KOPT-K1 (cell line): Measurements from ENCODE around the gene ECM1.

ENCODE experiments used
- H3K27ac ChIP-seq: fragments of 200-600 bp; sonication (generic); 2 replicates; pipeline ENCODE4 v1.5.1; 2016; ENCODE audit warnings: antibody characterized with exemption, mild to moderate bottlenecking, low read depth, low read length; ENCODE audit not compliant: poor library complexity, severe bottlenecking
- H3K36me3 ChIP-seq: fragments of 200-600 bp; sonication (generic); 2 replicates; pipeline ENCODE4 v1.5.1; 2017; ENCODE audit warnings: antibody characterized with exemption, mild to moderate bottlenecking, low read length, moderate library complexity; ENCODE audit not compliant: insufficient read depth
- H3K9me3 ChIP-seq: fragments of 200-600 bp; sonication (generic); 2 replicates; pipeline ENCODE4 v1.5.1; 2017; ENCODE audit warnings: antibody characterized with exemption, low read length, mild to moderate bottlenecking; ENCODE audit not compliant: insufficient read depth, poor library complexity, severe bottlenecking

Gene ECM1

GRCh38 chr1:150507912-150508864 lies at the start of gene ECM1:
Gene ECM1, plus strand, starts transcription at chr1:150508109. Its CDS starts 101 bp downstream, at chr1:150508210.
- H3K36me3 ChIP-seq = peaks cover 37% of the 10 kb centered on the region
- no peaks in the 10 kb centered on the region for H3K9me3 ChIP-seq
- H3K27ac ChIP-seq = no peak within 1 kb of the TSS

DNA sequence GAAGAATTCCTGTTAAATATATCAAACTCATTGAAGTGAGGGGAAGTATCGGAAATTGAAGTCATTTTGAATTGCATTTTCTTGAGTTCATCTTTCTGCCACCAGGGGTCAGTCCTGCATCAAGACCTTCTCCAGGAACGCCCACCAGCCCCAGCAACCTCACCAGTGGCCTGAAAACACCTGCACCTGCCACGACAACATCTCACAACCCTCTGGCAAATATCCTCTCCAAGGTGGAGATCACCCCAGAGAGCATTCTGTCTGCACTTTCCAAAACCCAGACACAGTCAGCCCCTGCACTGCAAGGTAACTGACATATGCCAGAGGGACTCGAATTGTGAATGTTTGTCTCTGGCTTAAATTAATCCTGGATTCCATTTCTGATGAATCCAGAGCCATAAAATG lies 43.5 kb upstream of the ECM1 start:
- H3K36me3 ChIP-seq = peaks cover 76% of the 10 kb centered on the region
- no peak overlapping the region for H3K27ac ChIP-seq
- no peaks in the 10 kb centered on the region for H3K9me3 ChIP-seq

DNA sequence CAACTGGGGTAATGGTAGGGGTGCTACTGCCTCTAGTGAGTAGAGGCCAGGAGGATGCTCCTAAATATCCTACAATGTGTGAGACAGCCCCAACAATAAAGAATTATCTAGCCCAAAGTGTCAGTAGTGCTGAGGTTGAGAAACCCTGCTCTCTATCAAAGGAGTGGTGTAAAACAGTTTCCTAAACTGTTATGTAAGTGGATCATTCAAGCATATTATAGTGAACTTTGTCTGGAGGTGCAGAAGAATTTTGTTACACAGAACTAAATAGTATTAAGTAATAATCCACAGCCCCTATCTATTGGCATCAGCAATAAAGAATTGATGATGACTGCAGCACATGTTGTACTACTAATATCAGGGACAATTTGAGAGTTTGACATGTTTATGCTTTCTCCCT lies 40.9 kb upstream of the ECM1 start:
- H3K36me3 ChIP-seq = peaks cover 77% of the 10 kb centered on the region
- H3K27ac ChIP-seq = no peak overlapping the region
- H3K9me3 ChIP-seq = no peaks in the 10 kb centered on the region

- Histone ChIP-seq H3K36me3 (peaks cover 89% of the 10 kb centered on the region), H3K27ac (no peak overlapping the region), H3K9me3 (no peaks in the 10 kb centered on the region)
These were observed 38.6 kb upstream of the ECM1 start for GRCh38 chr1:150469291-150469690.

GRCh38 chr1:150472601-150473200 lies 35.2 kb upstream of the ECM1 start:
- Histone ChIP-seq H3K9me3 (no peaks in the 10 kb centered on the region), H3K27ac (no peak overlapping the region), H3K36me3 (peaks cover 57% of the 10 kb centered on the region)

- H3K36me3 ChIP-seq = peaks cover 50% of the 10 kb centered on the region
- H3K27ac ChIP-seq = no peak overlapping the region
These were observed 34.2 kb upstream of the ECM1 start for GRCh38 chr1:150473659-150474058.

GRCh38 chr1:150474869-150475268 lies 33.0 kb upstream of the ECM1 start:
- Histone ChIP-seq H3K27ac (no peak overlapping the region), H3K36me3 (peaks cover 41% of the 10 kb centered on the region), H3K9me3 (no peaks in the 10 kb centered on the region)

More at GRCh38 chr1:150473659-150474058, 34.2 kb upstream of the ECM1 start:
- no peaks in the 10 kb centered on the region for H3K9me3 ChIP-seq

GRCh38 chr1:150476754-150477153 lies 31.2 kb upstream of the ECM1 start:
- H3K27ac ChIP-seq = no peak overlapping the region
- peaks cover 22% of the 10 kb centered on the region for H3K36me3 ChIP-seq
- H3K9me3 ChIP-seq = no peaks in the 10 kb centered on the region

- H3K9me3 ChIP-seq = no peaks in the 10 kb centered on the region
- peaks cover 16% of the 10 kb centered on the region for H3K36me3 ChIP-seq
- no peak overlapping the region for H3K27ac ChIP-seq
These were observed 30.6 kb upstream of the ECM1 start for GRCh38 chr1:150477320-150477719.

DNA sequence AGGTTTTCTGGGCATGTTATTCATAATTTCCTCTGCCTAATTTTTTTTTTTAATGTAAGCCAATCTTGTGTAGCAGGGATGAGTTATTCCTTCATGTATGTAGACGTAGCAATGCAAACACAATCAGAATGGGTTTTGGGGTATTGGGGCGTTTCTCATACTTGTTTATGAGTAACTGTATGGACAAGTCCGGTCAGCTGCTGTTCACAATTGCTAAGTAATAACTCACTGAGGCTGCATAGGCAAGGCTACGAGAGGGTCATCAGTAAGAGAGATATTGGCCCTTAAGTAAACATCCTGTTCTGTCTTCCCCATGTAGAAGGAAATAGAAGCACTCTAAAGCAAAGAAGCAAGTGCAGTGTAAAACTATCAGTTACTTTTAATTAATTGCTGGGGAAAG lies 30.2 kb upstream of the ECM1 start:
- H3K36me3 ChIP-seq = peaks cover 12% of the 10 kb centered on the region
- H3K27ac ChIP-seq = no peak overlapping the region

DNA sequence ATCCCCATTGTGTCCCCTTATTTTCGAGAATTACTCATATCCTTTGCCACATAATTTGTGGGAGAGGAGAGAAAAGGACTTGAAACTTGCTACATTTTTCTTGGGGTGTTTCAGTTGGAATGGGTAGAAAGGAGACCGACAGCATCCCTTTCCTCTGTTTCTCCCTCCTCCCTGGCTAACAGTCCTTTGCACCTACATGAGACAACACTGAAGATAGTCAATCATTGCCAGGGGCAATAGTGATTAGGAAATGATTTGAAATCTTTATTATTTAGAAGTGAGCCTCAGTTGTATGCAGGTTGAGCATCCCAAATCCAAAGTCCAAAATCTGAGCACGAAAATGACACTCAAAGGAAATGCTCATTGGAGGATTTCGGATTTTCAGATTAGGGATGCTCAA lies 28.5 kb upstream of the ECM1 start:
- H3K27ac ChIP-seq = no peak overlapping the region
- no peaks in the 10 kb centered on the region for H3K36me3 ChIP-seq
- H3K9me3 ChIP-seq = no peaks in the 10 kb centered on the region

More for the DNA sequence above, 30.2 kb upstream of the ECM1 start:
- H3K9me3 ChIP-seq = no peaks in the 10 kb centered on the region

DNA sequence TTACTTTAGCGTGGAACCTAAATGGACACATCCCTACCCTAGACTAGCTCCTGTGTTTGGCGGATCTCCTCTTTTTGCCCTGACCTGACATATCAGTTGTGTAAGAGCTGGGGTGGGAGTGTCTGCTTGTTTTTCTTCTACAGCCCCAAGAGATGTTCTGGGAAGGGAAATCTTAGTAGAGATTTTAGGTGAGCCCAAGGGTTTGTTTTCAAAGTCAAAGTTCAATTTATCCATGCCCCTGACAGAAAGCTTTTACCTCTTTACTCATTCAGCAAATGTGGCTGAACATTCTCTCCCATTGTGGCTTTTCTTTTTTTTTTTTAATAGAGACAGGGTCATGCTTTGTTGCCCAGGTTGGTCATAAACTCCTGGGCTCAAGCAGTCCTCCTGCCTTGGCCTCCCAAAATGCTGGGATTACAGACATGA lies 28.0 kb upstream of the ECM1 start:
- H3K9me3 ChIP-seq = no peaks in the 10 kb centered on the region
- H3K36me3 ChIP-seq = no peaks in the 10 kb centered on the region
- no peak overlapping the region for H3K27ac ChIP-seq

DNA sequence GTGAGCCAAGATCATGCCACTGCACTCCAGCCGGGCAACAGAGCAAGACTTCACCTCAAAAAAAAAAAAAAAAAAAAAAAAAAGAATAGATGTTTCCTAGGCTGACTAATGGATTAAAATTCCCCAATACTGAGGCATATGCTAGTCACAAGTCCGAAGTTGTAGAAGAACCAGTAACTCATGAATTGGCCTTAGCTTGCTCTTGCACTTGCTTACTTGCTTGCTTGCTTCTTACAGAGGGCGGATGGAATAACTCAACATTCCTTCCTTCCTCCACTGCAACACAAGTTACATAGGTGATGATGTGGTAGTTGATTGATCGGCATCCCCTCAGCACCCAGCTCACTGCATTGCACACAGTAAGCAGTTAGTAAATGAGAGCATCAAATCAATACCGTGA lies 23.5 kb upstream of the ECM1 start:
- H3K9me3 ChIP-seq = no peaks in the 10 kb centered on the region
- H3K27ac ChIP-seq = no peak overlapping the region

GRCh38 chr1:150484861-150485260 lies 23.0 kb upstream of the ECM1 start:
- peaks cover 10% of the 10 kb centered on the region for H3K36me3 ChIP-seq
- H3K9me3 ChIP-seq = no peaks in the 10 kb centered on the region
- no peak overlapping the region for H3K27ac ChIP-seq

More for the DNA sequence above, 23.5 kb upstream of the ECM1 start:
- peaks cover 8% of the 10 kb centered on the region for H3K36me3 ChIP-seq

DNA sequence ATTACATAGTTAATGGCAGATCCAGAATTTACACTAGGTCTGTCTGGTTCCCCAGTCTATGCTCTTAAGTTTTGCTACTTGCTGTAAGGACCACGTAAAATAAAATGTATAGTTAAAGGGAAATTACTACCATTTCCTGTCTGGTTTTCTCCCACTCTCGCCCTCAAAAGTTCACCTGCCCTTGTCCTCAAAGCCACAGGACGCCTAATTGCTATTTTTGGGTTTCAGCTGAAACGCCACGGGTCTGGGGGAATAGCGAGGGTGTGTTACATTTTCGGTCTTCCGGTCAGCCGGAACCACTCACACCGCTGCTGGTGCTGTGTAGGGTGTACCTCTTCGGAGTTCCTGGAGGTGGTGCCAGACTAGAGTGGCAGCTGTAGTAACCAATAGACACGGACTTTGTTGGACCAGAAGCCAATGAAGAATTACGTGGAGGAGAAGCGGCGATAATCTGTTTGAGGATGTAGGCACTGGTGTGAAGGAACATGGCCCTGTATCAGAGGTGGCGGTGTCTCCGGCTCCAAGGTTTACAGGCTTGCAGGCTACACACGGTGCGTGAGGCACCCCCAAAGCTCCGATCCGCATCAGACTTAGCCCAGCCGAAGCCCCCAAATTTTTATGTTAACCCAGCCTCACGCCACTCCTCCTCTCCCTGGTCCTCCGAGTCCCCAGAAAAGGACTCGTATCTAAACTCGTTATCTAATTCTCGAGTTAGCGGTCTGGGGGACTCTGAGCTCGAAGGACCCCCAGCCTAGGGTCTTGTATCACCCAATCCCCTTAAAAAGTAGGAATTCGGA lies 20.7 kb upstream of the ECM1 start, which contains the start of gene TARS2:
Gene TARS2 (plus strand): TSS at position 454 of the 797 bp plus-strand sequence. CDS start 32 bp downstream, at position 486.
- peak within 1 kb of the TSS; percentile 74 for H3K27ac ChIP-seq
- H3K9me3 ChIP-seq = no peaks in the 10 kb centered on the region
- H3K36me3 ChIP-seq = peaks cover 31% of the 10 kb centered on the region
